ENCODE results near the gene TRIM24.
"Not testable (repeated sequence)": the region's sequence is repeated elsewhere in the genome, so short reads cannot be mapped to it uniquely, and the experiment has no call there.

TRIM24 gene

GRCh38 chr7:138458576-138459412 lies 1.3 kb upstream of the TRIM24 start:
- H3K27me3 ChIP-seq (replicated peaks), result no peaks in the 10 kb centered on the region
- H3K36me3 ChIP-seq (replicated peaks), result no peaks in the 10 kb centered on the region
- no peak overlapping the region for H3K27ac ChIP-seq
- peak overlapping the region; percentile 59 for H3K4me3 ChIP-seq (ENCODE audit: low read depth, low read length)
- TF ChIP-seq, protein P1, sequence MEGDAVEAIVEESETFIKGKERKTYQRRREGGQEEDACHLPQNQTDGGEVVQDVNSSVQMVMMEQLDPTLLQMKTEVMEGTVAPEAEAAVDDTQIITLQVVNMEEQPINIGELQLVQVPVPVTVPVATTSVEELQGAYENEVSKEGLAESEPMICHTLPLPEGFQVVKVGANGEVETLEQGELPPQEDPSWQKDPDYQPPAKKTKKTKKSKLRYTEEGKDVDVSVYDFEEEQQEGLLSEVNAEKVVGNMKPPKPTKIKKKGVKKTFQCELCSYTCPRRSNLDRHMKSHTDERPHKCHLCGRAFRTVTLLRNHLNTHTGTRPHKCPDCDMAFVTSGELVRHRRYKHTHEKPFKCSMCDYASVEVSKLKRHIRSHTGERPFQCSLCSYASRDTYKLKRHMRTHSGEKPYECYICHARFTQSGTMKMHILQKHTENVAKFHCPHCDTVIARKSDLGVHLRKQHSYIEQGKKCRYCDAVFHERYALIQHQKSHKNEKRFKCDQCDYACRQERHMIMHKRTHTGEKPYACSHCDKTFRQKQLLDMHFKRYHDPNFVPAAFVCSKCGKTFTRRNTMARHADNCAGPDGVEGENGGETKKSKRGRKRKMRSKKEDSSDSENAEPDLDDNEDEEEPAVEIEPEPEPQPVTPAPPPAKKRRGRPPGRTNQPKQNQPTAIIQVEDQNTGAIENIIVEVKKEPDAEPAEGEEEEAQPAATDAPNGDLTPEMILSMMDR (IDR thresholded peaks at IDR 0.05; ENCODE audit: low read depth, low read length, missing control alignments), result no peak
- in situ Hi-C loops (cut with HindIII; ENCODE audit: low pct_ligation_motif_present, low sequenced_read_pairs), result no loop called here
- no peak for DNase-seq

GRCh38 chr7:138459413-138460175 lies 465 bp upstream of the TRIM24 start:
- peak; percentile 98 for DNase-seq
- Histone ChIP-seq H3K36me3 (replicated peaks) (no peaks in the 10 kb centered on the region), H3K4me3 (ENCODE audit: low read depth, low read length) (peak overlapping the region; percentile 59), H3K27ac (peak overlapping the region; percentile 49), H3K27me3 (replicated peaks) (no peaks in the 10 kb centered on the region)
- in situ Hi-C loops (cut with HindIII; ENCODE audit: low pct_ligation_motif_present, low sequenced_read_pairs), result no loop called here
- TF ChIP-seq, protein P1 (IDR thresholded peaks at IDR 0.05; ENCODE audit: low read depth, low read length, missing control alignments), result peak; percentile 26

DNA sequence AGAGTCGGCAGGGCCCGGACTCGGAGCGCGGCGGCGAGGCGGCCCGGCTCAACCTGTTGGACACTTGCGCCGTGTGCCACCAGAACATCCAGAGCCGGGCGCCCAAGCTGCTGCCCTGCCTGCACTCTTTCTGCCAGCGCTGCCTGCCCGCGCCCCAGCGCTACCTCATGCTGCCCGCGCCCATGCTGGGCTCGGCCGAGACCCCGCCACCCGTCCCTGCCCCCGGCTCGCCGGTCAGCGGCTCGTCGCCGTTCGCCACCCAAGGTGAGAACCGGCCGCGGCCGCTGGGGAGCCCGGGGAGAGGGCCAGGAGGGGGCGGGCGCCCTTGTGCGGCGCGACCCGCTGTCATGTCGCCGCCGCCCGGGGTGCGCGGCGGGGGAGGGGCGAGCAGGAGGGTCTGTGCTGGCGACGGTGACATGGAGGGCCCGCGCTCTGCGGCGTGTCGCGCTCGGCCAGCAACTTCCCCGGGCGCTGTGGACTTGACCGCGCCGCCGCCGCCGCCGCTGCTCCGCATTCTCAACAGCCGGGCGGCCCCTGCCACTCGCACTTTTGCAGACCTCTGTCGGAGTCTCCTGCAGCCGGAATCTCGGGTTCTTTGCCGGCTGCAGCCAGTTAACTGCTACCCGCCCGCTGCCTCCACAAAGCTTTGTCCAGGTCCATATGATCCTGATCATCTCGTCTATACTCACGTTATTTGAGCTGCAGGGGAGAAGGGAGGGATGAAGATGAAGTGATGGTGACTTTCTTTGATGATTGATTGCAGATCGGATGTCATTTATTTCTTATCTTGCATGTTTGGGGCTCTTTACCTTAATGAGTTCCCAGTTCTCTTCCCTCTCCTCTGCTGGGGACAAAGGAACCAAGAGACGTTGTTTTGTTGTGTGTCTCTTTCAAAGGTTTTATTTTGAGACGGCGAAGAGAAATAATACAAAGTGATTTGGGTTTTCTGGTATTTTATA lies 869 bp downstream of the TRIM24 start:
- TF ChIP-seq, protein P1 (IDR thresholded peaks at IDR 0.05; ENCODE audit: low read depth, low read length, missing control alignments), result no peak
- in situ Hi-C loops (cut with HindIII; ENCODE audit: low pct_ligation_motif_present, low sequenced_read_pairs), result no loop called here
- H3K4me3 ChIP-seq (ENCODE audit: low read depth, low read length), result peak overlapping the region; percentile 71
- H3K27ac ChIP-seq, result peak overlapping the region; percentile 77
- no peaks in the 10 kb centered on the region for H3K27me3 ChIP-seq (replicated peaks)
- no peaks in the 10 kb centered on the region for H3K36me3 ChIP-seq (replicated peaks)
- DNase-seq, result peak; percentile 37

- H3K36me3 ChIP-seq (replicated peaks); H3K4me3 ChIP-seq (ENCODE audit: low read depth, low read length); H3K27ac ChIP-seq; H3K27me3 ChIP-seq (replicated peaks); DNase-seq; in situ Hi-C loops (cut with HindIII; ENCODE audit: low pct_ligation_motif_present, low sequenced_read_pairs): not testable (repeated sequence)
These were observed 3.2 kb downstream of the TRIM24 start for GRCh38 chr7:138463291-138463618.

DNA sequence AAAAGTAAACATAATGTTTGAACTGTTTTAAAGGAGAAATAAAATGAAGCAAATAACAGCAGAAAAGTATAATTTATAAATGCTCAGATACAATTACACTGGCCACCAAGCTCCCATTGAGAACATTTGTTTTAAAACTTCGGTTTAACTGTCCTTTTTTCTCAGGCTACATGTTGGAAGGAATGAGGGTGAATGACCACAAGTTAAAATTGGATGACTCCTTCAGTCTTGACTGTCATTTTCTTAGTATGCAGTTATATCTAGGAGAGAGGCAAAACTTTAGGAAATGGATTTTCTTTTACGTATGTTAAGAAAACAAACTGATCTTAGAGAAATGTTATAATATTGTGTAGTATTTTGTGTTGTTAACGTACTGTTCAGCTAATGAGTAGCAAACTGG lies 5.0 kb downstream of the TRIM24 start:
- Histone ChIP-seq H3K27me3 (replicated peaks) (no peaks in the 10 kb centered on the region), H3K4me3 (ENCODE audit: low read depth, low read length) (no peak overlapping the region), H3K27ac (no peak overlapping the region), H3K36me3 (replicated peaks) (no peaks in the 10 kb centered on the region)
- DNase-seq, result no peak
- TF ChIP-seq, protein P1 (IDR thresholded peaks at IDR 0.05; ENCODE audit: low read depth, low read length, missing control alignments), result no peak
- in situ Hi-C loops (cut with HindIII; ENCODE audit: low pct_ligation_motif_present, low sequenced_read_pairs), result no loop called here

DNA sequence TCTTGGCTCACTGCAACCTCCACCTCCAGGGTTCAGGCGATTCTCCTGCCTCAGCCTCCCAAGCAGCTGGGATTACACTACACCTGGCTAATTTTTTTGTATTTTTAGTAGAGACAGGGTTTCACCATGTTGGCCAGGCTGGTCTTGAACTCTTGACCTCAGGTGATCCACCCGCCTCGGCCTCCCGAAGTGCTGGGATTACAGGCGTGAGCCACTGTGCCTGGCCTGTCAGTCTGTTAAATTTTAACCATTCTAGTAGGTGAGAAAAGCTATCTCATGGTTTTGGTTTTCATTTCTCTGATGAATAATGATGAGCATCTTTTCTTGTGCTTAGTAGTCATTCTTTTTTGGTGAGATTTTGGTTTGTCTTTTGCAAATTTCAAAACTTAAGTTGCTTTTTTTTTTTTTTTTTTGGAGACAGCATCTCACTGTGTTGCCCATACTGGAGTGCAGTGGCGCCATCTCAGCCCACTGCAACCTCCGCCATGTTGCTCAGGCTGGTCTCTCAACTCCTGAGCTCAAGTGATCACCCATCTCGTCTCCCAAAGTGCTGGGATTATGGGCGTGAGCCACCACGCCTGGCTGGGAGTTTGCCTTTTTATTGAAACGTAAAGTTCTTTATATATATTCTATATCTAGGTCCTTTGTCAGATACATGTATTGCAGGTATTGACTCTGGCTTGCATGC lies 6.2 kb downstream of the TRIM24 start:
- H3K36me3 ChIP-seq (replicated peaks); H3K27me3 ChIP-seq (replicated peaks); H3K27ac ChIP-seq; DNase-seq; H3K4me3 ChIP-seq (ENCODE audit: low read depth, low read length); in situ Hi-C loops (cut with HindIII; ENCODE audit: low pct_ligation_motif_present, low sequenced_read_pairs): not testable (repeated sequence)

All from brain microvascular endothelial cell (primary cell).